Neutrophil (primary cell): Measurements from ENCODE around the gene NUP160.
"Not testable (repeated sequence)": the region's sequence is repeated elsewhere in the genome, so short reads cannot be mapped to it uniquely, and the experiment has no call there.

Experiments used
- H3K27ac ChIP-seq: fragments of 200-600 bp; sonication (generic); 2 replicates; pipeline ENCODE4 v1.5.1; 2016; ENCODE audit warnings: mild to moderate bottlenecking, moderate library complexity
- H3K27me3 ChIP-seq: fragments of 200-600 bp; sonication (generic); 2 replicates; pipeline ENCODE4 v1.6.0; 2016; ENCODE audit warnings: mild to moderate bottlenecking
- H3K36me3 ChIP-seq: fragments of 200-600 bp; sonication (generic); 2 replicates; pipeline ENCODE4 v1.5.1; 2017
- H3K4me1 ChIP-seq, 2 experiments: fragments of 200-600 bp in 1 of 2; sonication (generic) in 1 of 2; 1 replicate in 1 of 2; 2 replicates in 1 of 2; pipeline versions ENCODE4 v1.5.1 to v1.6.1; 2013 to 2016; ENCODE audit warnings: low read depth in 1 of 2, low read length in 1 of 2, mild to moderate bottlenecking in 1 of 2, moderate library complexity in 1 of 2; ENCODE audit not compliant: control insufficient read depth in 1 of 2, insufficient read depth in 1 of 2
- H3K4me3 ChIP-seq, 2 experiments: fragments of 200-600 bp in 1 of 2; sonication (generic) in 1 of 2; 1 replicate in 1 of 2; 2 replicates in 1 of 2; pipeline ENCODE4 v1.5.1; 2013 to 2016; ENCODE audit warnings: low read depth in 1 of 2, low read length in 1 of 2, mild to moderate bottlenecking in 1 of 2, moderate library complexity in 1 of 2
- H3K9me3 ChIP-seq: fragments of 200-600 bp; sonication (generic); 2 replicates; pipeline ENCODE4 v1.5.1; 2016
- CTCF ChIP-seq: fragments of 200-600 bp; sonication (generic); IDR thresholded peaks from 2 replicates; pipeline ENCODE4 v1.5.1; 2016; ENCODE audit warnings: antibody characterized with exemption

NUP160 gene

GRCh38 chr11:47797633-47798032 lies 50.5 kb downstream of the NUP160 start:
- Histone ChIP-seq H3K36me3 (peaks cover 89% of the 10 kb centered on the region), H3K27me3 (no peaks in the 10 kb centered on the region), H3K4me3 (no peak overlapping the region), H3K27ac (no peak overlapping the region), H3K9me3 (no peaks in the 10 kb centered on the region), H3K4me1 (no peaks in the 10 kb centered on the region)
- no peak for TF ChIP-seq CTCF

DNA sequence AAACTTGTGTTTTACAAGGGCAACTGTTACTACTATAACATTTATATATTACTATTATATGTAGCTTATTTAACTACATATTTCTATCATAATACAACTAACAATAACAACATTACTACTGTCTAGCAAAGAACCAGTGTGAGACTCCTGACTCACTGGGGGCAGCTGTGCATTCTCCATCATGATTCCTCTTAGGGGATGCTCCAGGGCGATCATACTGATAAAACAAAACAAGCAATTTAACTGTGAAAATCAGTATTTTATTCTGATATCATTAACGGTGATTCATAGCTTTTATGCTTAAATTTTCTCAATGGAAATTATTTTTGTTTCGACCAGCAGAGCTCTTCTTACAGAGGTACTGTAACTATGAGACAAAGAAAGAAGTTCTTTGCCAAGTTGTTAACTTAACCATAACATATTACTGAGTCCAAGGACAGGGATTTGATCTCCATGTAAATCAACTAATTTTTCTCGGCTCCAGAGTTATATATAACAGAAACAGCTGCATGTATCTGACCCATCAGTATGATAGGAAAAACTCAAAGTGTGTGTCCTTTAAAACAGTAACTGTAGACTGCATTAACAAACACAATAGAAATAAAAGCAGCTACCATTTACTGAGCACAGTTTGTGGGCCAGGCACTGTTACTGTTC lies 56.2 kb downstream of the NUP160 start:
- Histone ChIP-seq H3K27me3 (no peaks in the 10 kb centered on the region), H3K9me3 (no peaks in the 10 kb centered on the region), H3K4me3 (no peak overlapping the region), H3K27ac (no peak overlapping the region), H3K4me1 (no peaks in the 10 kb centered on the region), H3K36me3 (peaks cover 81% of the 10 kb centered on the region)
- TF ChIP-seq CTCF, result no peak

- H3K36me3 ChIP-seq, result peaks cover 80% of the 10 kb centered on the region
- H3K27ac ChIP-seq, H3K9me3 ChIP-seq, H3K4me3 ChIP-seq, H3K27me3 ChIP-seq, H3K4me1 ChIP-seq: not testable (repeated sequence)
Observed at GRCh38 chr11:47790017-47790416, 58.1 kb downstream of the NUP160 start.

GRCh38 chr11:47788181-47788580 lies 60.0 kb downstream of the NUP160 start:
- TF ChIP-seq CTCF, result no peak
- Histone ChIP-seq H3K4me1 (no peaks in the 10 kb centered on the region), H3K27me3 (no peaks in the 10 kb centered on the region), H3K36me3 (peaks cover 75% of the 10 kb centered on the region), H3K27ac (no peak overlapping the region), H3K9me3 (no peaks in the 10 kb centered on the region), H3K4me3 (no peak overlapping the region)

GRCh38 chr11:47786373-47786772 lies 61.8 kb downstream of the NUP160 start:
- Histone ChIP-seq H3K36me3 (peaks cover 69% of the 10 kb centered on the region), H3K27me3 (no peaks in the 10 kb centered on the region), H3K9me3 (no peaks in the 10 kb centered on the region), H3K27ac (no peak overlapping the region), H3K4me3 (no peak overlapping the region), H3K4me1 (no peaks in the 10 kb centered on the region)
- TF ChIP-seq CTCF, result no peak

DNA sequence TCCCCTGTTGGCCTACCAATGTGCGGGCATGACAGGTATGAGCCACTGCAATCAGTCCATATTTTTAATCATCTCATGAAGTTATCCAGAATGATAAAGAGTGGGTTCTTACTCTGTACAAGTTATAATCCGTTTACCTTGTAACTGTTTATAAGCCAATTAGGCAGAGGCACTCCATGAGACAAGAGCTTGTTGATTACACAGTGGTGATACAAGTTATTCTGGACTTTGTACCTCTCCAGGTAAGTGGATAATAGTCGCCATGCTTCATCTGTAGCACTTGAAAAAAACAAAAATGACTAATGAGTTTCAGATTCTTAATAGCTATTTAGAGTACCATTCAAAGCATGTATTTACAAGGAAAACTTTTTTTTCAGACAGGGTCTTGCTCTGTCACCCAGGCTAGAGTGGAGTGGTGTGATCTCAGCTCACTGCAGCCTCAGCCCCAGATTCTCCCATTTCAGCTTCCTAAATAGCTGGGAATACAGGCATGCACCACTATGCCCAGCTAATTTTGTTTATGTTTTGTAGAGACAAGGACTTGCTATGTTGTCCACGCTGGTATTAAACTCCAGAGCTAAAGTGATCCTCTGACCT lies 63.3 kb downstream of the NUP160 start:
- no peak overlapping the region for H3K4me3 ChIP-seq
- no peak for TF ChIP-seq CTCF
- H3K4me1 ChIP-seq, result no peaks in the 10 kb centered on the region
- no peak overlapping the region for H3K27ac ChIP-seq
- peaks cover 69% of the 10 kb centered on the region for H3K36me3 ChIP-seq
- H3K27me3 ChIP-seq, result no peaks in the 10 kb centered on the region
- H3K9me3 ChIP-seq, result no peaks in the 10 kb centered on the region
